HG03280 (cell line): ENCODE results near the gene CCDC92.

Experiments used
- ATAC-seq: cut with Tn5 transposase; IDR thresholded peaks from one replicate; pipeline ENCODE4 v1.9.1; 2021; ENCODE audit warnings: mild to moderate bottlenecking, moderate library complexity; ENCODE audit not compliant: unreplicated experiment

The CCDC92 gene

DNA sequence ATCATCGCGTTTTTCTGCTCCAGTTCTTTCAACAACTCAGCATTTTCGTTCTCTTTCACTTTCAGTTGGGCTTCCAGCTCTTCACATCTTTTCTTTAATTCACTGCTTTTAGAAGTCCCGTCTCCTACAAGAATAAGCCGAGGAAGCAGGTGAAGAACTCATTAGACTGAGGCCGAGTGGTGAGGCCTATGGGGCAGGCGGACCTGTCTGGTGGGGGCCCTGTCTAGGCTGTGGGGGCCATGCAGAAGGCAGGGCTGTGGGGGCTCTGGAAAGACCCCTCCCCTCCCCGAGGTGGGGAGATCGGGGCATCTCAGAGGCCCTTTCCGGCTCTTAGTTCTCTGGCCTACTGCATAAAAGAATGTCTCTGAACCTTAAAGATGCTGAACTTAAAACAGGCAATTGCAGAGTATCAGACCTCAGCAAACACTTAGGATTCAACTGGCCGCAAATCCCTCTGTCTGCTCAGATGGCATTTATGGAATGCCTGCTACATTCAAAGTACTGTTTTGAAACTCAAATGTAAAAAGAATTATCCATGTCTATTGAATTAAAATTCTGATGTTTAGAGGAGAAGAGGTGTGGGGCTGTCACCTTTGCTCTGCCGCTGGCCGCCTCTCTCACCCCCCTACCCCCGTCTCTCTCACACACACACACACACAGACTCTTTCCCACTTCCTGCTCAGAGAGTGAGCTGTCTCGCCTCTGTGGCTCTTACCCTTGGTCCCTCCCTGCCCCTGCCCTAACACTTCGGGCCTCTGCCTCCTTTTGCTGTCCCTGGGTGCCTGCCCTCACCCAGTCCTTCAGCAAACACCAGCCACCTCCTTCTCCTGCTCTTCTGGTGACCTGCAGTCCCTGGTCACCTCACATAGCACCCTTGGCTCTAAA lies 34.7 kb downstream of the CCDC92 start:
- ATAC-seq: no peak

DNA sequence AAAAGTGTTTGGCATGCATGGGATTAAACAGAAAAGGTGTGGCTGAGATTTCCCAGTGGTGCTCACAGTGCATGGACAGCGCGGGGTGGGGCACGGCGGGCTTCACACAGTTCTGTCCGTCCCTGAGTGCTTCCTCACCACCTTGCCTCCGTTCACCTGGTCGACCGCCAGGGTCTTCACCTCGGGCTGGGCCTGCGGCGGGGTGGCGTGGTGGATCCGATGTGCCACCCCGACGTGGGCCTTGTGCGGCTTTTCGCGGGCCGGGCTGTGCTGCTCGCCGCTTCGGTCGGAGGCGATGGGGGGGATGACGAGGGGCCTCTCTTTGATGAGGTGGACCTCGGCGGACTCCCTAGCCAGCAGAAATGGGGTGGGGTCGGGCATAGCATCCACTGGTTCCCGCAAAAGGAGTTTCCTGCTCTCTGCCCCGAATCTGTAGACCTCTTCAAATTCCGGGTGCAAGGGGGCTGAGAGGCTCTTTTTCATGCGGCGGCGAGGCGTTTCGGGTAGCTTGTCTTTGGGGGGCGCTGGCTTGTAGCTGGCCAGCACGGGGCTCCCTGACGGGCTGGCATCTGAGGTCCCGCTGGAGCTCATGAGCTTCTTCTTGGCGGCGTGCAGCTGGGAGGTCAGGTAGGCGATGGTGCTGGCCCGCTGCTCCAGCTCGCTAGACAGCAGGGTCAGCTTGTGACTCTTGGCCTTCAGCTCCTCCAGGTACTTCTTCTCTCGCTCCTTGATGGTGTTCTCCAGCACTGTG lies 35.5 kb downstream of the CCDC92 start:
- no peak for ATAC-seq

- ATAC-seq: no peak
Measured at GRCh38 chr12:123936471-123936870, 36.2 kb downstream of the CCDC92 start.

- no peak for ATAC-seq
Measured at GRCh38 chr12:123935956-123936355, 36.7 kb downstream of the CCDC92 start.

DNA sequence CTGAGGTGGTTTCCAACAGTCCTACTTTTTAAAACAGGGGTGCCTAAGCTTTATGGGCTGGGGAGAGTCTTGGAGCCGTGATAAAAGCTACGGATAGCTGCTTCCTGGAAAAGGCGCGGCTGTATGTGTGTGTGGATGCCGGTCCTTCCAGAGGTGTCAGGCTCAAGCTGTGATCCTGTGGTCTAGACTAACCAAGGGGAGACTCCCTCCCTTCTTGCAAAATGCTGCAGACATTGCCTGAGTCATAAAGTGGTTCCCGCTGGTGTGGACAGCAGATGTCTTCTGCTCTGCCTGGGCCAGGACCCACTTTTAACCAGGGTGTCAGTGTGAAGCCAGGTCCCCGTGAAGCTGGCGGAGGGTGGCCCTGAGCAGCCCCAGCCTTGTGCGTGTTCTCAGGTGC lies 37.8 kb downstream of the CCDC92 start:
- no peak for ATAC-seq

DNA sequence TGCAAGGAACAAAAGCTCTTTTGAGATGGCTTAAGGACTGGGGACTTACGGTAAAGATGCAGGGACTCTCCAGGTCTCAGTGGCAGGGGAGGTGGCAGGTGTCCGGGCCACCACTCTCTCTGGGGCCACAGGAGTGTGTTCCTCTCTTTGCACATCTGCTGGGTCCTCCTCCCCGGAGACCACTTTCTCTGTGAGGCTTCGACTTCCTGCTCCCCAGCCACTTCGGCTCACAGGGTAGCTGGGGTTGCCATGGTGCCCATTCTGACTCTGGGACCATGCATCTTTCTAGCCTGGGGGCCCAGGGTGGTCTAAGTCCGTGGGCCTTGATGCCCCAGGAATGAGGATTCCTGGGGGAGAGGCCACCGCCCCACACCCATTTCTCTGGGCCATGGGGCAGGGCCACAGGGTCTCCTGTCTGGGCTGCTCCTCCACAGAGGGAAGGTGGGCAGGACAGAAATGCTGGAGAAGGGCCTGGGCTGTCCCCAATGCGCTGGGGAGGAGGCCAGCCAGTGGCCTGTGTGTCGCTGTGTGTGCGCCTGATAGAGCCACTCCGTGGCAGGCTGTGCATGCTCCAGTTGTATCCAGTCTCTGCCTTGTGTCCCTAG lies 38.5 kb downstream of the CCDC92 start:
- no peak for ATAC-seq

GRCh38 chr12:123933214-123933613 lies 39.4 kb downstream of the CCDC92 start:
- no peak for ATAC-seq

DNA sequence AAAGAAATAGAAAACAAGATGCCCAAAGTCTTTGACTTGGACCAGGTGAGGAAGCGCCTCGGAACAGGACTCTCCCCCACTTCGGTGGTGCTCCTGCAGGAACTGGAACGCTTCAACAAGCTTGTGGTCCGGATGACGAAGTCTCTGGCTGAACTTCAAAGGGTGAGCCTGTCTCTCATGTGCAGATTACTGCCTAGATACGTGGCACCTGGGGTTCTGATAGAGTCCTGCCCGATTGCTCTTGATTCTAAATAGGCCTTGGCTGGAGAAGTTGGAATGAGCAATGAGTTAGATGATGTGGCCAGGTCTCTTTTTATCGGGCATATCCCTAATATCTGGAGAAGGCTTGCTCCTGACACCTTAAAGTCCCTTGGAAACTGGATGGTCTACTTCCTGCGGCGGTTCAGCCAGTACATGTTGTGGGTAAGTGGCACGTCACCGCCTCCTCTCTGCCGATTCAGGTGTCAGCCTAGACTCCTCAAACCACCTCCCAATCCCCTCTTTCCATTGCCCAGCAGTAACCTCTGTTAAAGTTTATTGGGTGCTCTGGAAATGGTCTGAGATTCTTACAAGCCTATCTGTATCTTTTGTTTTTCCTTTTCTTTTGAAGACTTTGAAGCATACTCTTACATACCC lies 40.8 kb downstream of the CCDC92 start:
- no peak for ATAC-seq

DNA sequence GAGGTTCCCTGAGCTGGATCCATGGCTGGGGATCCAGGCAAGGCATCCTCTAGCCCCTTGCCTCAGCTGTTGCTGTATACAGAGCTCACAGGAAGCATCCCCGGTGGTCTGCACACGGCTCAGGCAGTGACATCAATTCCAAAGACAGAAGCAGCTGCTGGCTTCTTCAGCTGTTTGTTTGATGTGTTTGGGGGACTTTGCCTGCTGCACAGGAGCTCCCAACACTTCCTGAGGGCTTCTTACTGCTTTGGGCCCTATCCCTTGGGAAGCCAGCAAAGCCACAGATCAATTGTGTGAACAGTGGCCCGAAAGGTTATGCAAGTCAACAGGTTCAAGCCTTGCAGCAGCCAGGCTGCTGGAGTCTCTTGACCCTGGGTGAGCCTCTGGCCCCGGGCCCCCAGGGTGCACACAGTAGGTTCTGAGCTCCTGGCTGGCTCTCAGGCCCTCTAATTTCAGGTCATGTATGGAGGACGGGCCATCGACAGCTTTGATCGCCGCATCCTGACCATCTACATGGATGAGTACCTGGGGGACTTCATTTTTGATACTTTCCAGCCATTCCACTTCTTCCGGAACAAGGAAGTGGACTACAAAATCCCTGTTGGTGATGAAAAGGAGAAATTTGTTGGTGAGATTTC lies 42.6 kb downstream of the CCDC92 start:
- ATAC-seq: no peak

DNA sequence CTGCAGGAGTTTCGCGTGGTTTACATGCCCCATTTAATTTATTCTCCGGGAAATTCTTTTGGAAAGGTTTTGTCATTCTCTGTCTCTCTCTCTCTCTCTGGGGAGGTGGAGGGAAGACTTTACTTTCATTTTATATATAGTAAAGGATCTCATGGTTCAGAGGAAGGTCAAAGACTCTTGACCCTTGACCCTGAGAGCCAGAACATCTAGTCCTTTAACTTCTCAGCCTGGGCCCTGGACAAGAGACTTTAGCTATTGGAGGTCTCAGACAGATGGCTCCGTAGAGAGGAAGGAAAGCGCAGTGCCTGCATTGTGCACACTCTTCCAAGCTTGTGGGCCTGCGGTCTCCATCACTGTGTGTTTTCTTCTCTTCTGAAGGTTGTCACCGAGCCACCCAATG lies 43.7 kb downstream of the CCDC92 start:
- ATAC-seq: no peak

DNA sequence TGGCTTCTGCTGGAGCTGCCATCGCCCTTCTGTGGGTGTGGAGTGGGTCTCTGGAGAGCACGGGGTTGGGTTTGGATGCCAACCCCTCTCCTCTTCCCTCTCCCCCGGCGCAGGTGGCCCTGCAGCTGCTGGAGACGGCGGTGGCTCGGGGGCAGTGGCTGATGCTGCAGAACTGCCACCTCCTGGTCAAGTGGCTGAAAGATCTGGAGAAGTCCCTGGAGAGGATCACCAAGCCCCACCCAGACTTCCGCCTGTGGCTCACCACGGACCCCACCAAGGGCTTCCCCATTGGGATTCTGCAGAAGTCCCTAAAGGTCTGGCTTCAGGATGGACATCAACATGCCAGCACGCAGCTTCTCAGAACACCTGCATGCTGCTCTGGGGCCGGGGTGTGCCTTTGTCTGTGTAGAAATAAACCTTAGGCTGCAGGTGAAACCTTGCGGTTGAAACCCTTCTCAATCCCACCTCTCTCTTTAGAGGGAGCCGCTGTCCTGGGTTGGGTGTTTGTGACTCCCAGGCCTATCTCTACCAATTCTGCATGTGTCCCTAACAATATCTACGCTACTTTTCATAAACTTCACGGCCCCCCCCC lies 44.3 kb downstream of the CCDC92 start:
- no peak for ATAC-seq

DNA sequence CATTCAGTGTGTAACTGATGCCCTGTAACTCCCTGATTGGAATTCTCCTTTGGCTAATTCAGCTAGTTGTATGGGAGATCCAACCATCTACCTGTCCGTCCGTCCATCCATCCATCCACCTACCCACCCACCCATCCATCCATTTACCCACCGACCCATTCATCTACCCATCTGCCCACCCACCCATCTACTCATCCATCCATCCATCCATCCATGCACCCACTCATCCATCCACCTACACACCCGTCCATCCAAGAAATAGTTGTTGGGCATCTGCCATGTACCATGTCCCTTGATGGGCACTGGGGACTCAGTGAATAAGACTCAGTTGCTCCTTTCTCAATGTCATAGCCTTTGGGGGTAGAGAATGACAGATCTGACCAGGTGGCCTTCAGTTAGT lies 48.1 kb downstream of the CCDC92 start:
- ATAC-seq: no peak

DNA sequence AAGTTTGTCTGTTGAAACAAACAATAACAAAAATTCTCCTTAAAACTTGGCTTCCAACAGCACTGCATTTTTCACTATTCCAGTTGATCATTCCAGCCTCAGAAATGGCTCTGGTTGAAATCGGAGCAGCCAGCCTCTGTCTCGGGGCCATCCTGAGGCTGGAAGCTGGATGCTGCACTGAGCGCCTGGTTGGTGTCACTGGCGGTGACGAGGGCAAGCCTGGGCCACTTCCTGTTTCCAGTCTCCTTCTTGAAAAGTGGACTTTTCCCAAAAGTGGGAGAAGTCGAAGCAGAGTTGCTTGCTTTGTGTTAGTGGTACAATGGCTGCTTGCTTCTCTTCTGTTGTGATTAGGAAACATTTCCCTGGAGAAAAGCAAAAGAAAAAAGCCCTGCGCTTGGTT lies 48.7 kb downstream of the CCDC92 start:
- ATAC-seq: no peak

GRCh38 chr12:123923038-123923437 lies 49.6 kb downstream of the CCDC92 start:
- no peak for ATAC-seq

GRCh38 chr12:123919980-123920360 lies 52.7 kb downstream of the CCDC92 start:
- no peak for ATAC-seq

DNA sequence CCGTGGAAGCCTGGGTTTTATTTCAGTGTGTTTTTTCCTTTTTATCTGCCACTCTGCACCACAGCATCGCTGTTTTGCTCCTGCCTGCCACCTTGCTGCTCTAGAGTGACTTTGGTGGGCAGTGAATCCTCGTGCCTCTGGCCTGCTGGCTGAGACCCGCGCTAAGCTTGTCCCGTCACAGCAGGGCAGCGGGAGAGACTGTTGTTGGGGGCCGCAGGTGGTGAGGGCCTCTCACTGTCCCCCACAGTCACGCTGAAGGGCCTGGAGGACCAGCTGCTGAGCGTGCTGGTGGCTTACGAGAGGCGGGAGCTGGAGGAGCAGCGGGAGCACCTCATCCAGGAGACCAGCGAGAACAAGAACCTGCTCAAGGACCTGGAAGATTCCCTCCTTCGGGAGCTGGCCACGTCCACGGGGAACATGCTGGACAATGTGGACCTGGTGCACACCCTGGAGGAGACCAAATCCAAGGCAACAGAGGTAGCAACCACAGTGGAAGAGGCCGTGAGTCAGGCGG lies 55.2 kb downstream of the CCDC92 start:
- no peak for ATAC-seq

GRCh38 chr12:123916729-123917128 lies 55.9 kb downstream of the CCDC92 start:
- ATAC-seq: no peak

DNA sequence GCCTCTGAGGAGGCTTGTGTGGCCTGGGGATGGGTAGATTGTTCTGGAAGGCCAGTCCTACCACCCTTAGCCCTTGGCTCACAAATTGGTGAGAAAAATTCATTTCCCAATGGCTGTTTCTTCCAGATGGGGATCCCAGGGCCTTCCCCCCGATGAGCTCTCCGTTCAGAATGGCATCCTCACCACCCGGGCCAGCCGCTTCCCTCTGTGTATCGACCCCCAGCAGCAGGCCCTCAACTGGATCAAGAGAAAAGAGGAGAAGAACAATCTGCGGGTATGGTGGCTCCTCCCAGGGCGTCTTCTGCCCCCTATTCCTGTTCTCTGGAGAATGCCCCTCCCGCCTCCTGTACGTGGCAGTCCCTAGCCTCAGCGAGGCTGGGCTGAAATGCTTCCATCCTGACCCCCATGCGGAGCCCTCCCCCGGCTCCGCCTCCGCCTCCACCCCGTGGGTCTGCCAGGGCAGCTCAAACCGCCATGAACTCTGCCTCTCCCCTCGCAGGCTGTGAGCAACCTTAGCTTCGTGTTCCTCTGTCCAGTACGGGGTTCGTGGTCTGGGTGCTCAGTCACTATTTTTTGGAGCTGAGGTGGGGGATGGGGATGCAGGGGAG lies 57.8 kb downstream of the CCDC92 start:
- no peak for ATAC-seq

- ATAC-seq: no peak
Measured at GRCh38 chr12:123912415-123913380, 59.9 kb downstream of the CCDC92 start.
